Gastrocnemius medialis (tissue), 4 donors: Measurements from ENCODE around the gene SLC1A3. TPM values are rescaled to one million over a fixed set of nuclear protein-coding genes. Genes with fewer than 3 reads are reported as not detected.

ENCODE experiments used
- ATAC-seq, 2 donors: fragments of 150-250 bp; one replicate each; pipeline ENCODE4 v1.9.1; 2016
- DNase-seq, 2 donors: peaks; one replicate each; pipeline ENCODE4 v3.0.0-alpha.2; 2019
- H3K27ac ChIP-seq, 4 donors: fragments of 200-600 bp; sonication (generic); 1 replicate in 1 of 4; 2 replicates in 3 of 4; pipeline ENCODE4 v1.5.1; 2016 to 2018; ENCODE audit warnings: mild to moderate bottlenecking in 2 of 4, moderate library complexity in 1 of 4
- H3K27me3 ChIP-seq, 3 donors: fragments of 200-600 bp; sonication (generic) in 2 of 3; 1 replicate in 1 of 3; 2 replicates in 2 of 3; pipeline versions ENCODE4 v1.5.1 to v1.6.0; 2016 to 2019; ENCODE audit warnings: mild to moderate bottlenecking in 1 of 3, moderate library complexity in 1 of 3
- H3K36me3 ChIP-seq, 2 donors: fragments of 200-600 bp; sonication (generic) in 1 of 2; one replicate each; pipeline ENCODE4 v1.5.1; 2017 to 2018
- H3K4me1 ChIP-seq, 2 donors: fragments of 200-600 bp; sonication (generic) in 1 of 2; one replicate each; pipeline ENCODE4 v1.5.1; 2016 to 2017; ENCODE audit warnings: mild to moderate bottlenecking in 2 of 2
- H3K4me3 ChIP-seq, 4 donors: fragments of 200-600 bp; sonication (generic) in 3 of 4; 1 replicate in 1 of 4; 2 replicates in 3 of 4; pipeline ENCODE4 v1.5.1; 2016 to 2019; ENCODE audit warnings: mild to moderate bottlenecking in 2 of 4
- H3K9me3 ChIP-seq, 3 donors: fragments of 200-600 bp; sonication (generic) in 2 of 3; 1 replicate in 1 of 3; 2 replicates in 2 of 3; pipeline ENCODE4 v1.5.1; 2016 to 2019
- CTCF ChIP-seq, 5 experiments: fragments of 450-650 bp in 3 of 5; fragments of 200-600 bp in 2 of 5; sonication (generic) in 2 of 5; IDR thresholded peaks in 4 of 5; conservative IDR thresholded peaks in 1 of 5; 1 replicate in 4 of 5; 2 replicates in 1 of 5; pipeline ENCODE4 v1.5.1; 2016 to 2019; ENCODE audit warnings: antibody characterized with exemption in 5 of 5, mild to moderate bottlenecking in 3 of 5, moderate library complexity in 3 of 5
- POLR2A ChIP-seq, 2 donors: fragments of 450-650 bp; IDR thresholded peaks; one replicate each; pipeline ENCODE4 v1.6.1; 2017; ENCODE audit warnings: antibody characterized with exemption in 2 of 2, mild to moderate bottlenecking in 2 of 2, moderate library complexity in 2 of 2
- in situ Hi-C, 4 donors: fragments of 200-750 bp; cut with MboI; loops; one replicate each; pipeline versions ENCODE4 v1.15.0 to v1.8.0; 2017; ENCODE audit warnings: low sequenced_read_pairs in 4 of 4
- intact Hi-C: fragments of 100-400 bp; cut with DNase I; formaldehyde crosslinking; loops from one replicate; pipeline ENCODE4 v1.15.1; 2023; ENCODE audit warnings: low total_unique reads
- total RNA-seq, 4 donors: library from RNA; depleted of rRNA; stranded (reverse); fragments of >200 nt; gene quantifications; one replicate each; pipeline versions ENCODE4 v1.1.0 to v1.2.3, GENCODE V29; 2016

Gene SLC1A3
- total RNA-seq, 4 donors from 2014 or later, result 5.3 to 69.4 (median 17.4) TPM

DNA sequence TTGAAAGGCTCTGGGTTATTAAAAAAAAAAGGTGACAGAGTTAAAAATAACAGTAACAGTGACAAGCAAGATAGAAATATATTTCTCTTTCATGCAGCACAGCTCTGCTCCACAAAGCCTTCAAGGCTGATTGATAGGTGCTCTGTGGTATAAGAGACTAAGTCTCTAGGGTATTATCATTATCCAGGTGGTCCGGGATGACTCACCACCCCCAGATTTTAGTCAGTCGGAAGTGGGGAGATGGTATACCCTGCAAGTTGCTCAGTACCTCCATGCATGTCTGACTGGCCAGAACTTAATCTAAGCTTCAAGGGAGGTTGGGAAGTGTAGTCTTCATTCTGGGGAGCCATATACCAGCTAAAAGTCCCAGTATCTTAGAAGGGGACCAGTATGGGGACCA, 76.1 kb downstream of the SLC1A3 start:
- in situ Hi-C loops (loop anchor here in 2 of 4 donors (25.0 kb wide), 2 partner anchors 170 to 420 kb away; no protein-coding TSS in a partner anchor), intact Hi-C loops (no loop called here)
- H3K27me3 ChIP-seq, result no peaks in the 10 kb centered on the region
- no peak overlapping the region for H3K4me3 ChIP-seq
- no peak for ATAC-seq
- no peaks in the 10 kb centered on the region for H3K9me3 ChIP-seq
- H3K36me3 ChIP-seq, result no peaks in the 10 kb centered on the region
- no peak overlapping the region for H3K27ac ChIP-seq
- TF ChIP-seq CTCF (IDR thresholded peaks at IDR 0.05 in 4 of 5, conservative IDR thresholded peaks at IDR 0.05 in 1 of 5) (no peak), POLR2A (IDR thresholded peaks at IDR 0.05) (no peak)
- DNase-seq, result no peak
- no peaks in the 10 kb centered on the region for H3K4me1 ChIP-seq

DNA sequence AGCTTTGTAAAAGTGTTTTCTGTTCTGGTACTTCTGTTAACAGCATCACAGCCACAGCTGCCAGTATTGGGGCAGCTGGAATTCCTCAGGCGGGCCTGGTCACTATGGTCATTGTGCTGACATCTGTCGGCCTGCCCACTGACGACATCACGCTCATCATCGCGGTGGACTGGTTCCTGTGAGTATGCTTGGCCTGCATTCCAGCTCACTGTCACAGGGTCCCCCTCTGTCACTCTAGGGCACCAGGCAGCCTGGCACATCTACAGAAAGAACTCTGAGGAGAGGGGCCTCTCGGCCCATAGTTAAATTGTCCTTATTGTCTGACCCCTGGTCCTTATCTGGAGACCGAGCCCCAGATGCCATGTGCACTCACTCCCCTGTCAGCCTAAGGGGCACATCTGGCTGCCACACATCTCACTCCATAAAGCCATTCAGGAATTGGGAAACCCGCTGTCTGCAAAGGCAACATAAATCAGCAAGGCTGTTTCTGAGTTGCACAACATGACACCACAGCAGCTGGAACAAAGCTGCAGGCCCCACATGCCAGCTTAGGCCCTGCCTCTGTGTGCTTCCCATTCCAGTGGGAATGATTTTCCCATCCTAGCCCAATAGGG, 77.5 kb downstream of the SLC1A3 start:
- intact Hi-C loops, result no loop called here
- no peaks in the 10 kb centered on the region for H3K36me3 ChIP-seq
- no peaks in the 10 kb centered on the region for H3K27me3 ChIP-seq
- H3K9me3 ChIP-seq, result no peaks in the 10 kb centered on the region
- no peaks in the 10 kb centered on the region for H3K4me1 ChIP-seq
- peak; percentile 55 to 75 for ATAC-seq
- H3K4me3 ChIP-seq, result no peak overlapping the region
- no peak for TF ChIP-seq POLR2A (IDR thresholded peaks at IDR 0.05)
- no peak for TF ChIP-seq CTCF (IDR thresholded peaks at IDR 0.05 in 4 of 5, conservative IDR thresholded peaks at IDR 0.05 in 1 of 5)
- peak overlapping the region in 2 of 4 donors; percentile 3 to 37 for H3K27ac ChIP-seq
- peak in 1 of 2 donors; percentile 38 for DNase-seq
- in situ Hi-C loops, result loop anchor here in 2 of 4 donors (25.0 kb wide), 2 partner anchors 172 to 422 kb away; no protein-coding TSS in a partner anchor

DNA sequence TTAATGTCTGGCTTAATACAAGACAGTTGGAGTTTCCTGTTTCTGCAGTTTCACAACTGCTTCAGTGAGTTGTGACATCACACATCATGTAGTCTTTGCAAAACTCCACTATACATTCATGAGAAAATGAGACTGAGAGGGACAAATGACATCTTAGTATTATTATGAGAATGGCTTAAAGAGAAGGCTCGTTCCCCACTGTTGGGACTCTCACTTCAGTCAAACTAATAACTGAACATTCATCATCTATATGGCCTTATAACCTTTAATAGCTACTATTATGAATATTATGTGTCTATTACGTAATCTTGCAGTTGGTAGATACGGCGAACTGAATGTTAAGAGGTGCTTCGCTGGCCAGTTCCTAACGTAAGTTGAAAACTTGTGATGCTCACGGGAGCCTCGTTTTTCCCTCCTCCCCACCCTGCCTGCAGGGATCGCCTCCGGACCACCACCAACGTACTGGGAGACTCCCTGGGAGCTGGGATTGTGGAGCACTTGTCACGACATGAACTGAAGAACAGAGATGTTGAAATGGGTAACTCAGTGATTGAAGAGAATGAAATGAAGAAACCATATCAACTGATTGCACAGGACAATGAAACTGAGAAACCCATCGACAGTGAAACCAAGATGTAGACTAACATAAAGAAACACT, 79.4 kb downstream of the SLC1A3 start:
- DNase-seq (no peak), ATAC-seq (no peak)
- in situ Hi-C loops, result loop anchor here in 2 of 4 donors (25.0 kb wide), 2 partner anchors 173 to 423 kb away; no protein-coding TSS in a partner anchor
- Histone ChIP-seq H3K4me3 (no peak overlapping the region), H3K4me1 (peaks cover 0 to 8% of the 10 kb centered on the region in 2 donors), H3K36me3 (no peaks in the 10 kb centered on the region), H3K27ac (no peak overlapping the region), H3K27me3 (no peaks in the 10 kb centered on the region), H3K9me3 (no peaks in the 10 kb centered on the region)
- no peak for TF ChIP-seq POLR2A (IDR thresholded peaks at IDR 0.05)
- no peak for TF ChIP-seq CTCF (IDR thresholded peaks at IDR 0.05 in 4 of 5, conservative IDR thresholded peaks at IDR 0.05 in 1 of 5)
- intact Hi-C loops, result no loop called here

- Histone ChIP-seq H3K4me3 (no peak overlapping the region), H3K9me3 (no peaks in the 10 kb centered on the region), H3K4me1 (peaks cover 0 to 9% of the 10 kb centered on the region in 2 donors), H3K36me3 (no peaks in the 10 kb centered on the region), H3K27ac (no peak overlapping the region), H3K27me3 (no peaks in the 10 kb centered on the region)
- in situ Hi-C loops, result loop anchor here in 2 of 4 donors (25.0 kb wide), 2 partner anchors 175 to 425 kb away; no protein-coding TSS in a partner anchor
- DNase-seq, result no peak
- intact Hi-C loops, result no loop called here
- TF ChIP-seq POLR2A (IDR thresholded peaks at IDR 0.05) (no peak), CTCF (IDR thresholded peaks at IDR 0.05 in 4 of 5, conservative IDR thresholded peaks at IDR 0.05 in 1 of 5) (no peak)
- no peak for ATAC-seq
Observed at GRCh38 chr5:36686881-36687280, 80.5 kb downstream of the SLC1A3 start.
